SK-N-SH (cell line): ENCODE results near the gene TBRG4. TPM values are rescaled to one million over a fixed set of nuclear protein-coding genes. Genes with fewer than 3 reads are reported as not detected.

Source experiments
- CTCF ChIA-PET: fragments of 300-600, 350-600 bp; formaldehyde crosslinking; extraction: SDS; loops from one replicate; lab custom pipeline; 2021; lab: Yijun Ruan, JAX
- POLR2A ChIA-PET: fragments of 350-600 bp; sonication (Branson Sonifier 250); formaldehyde crosslinking; extraction: SDS; loops from one replicate; lab custom pipeline; 2020; ENCODE audit warnings: antibody characterized with exemption, inconsistent platforms; lab: Yijun Ruan, JAX
- DNase-seq: peaks from one replicate; pipeline ENCODE4 v3.0.0; 2012
- H2AFZ ChIP-seq: fragments of 200-600 bp; sonication (generic); 2 replicates; pipeline ENCODE4 v1.8.1; 2016; ENCODE audit warnings: antibody characterized with exemption, mild to moderate bottlenecking, low read depth
- H3F3A ChIP-seq: fragments of 200-600 bp; sonication (generic); replicated peaks from 2 replicates; pipeline ENCODE3; 2016; ENCODE audit warnings: antibody characterized with exemption, mild to moderate bottlenecking; ENCODE audit not compliant: insufficient read depth
- H3K27ac ChIP-seq, 2 experiments: fragments of 200-500 bp in 1 of 2; fragments of 200-600 bp in 1 of 2; sonication (Bioruptor generic) in 1 of 2; sonication (generic), shearing (Covaris generic) in 1 of 2; 2 replicates each; pipeline versions ENCODE4 v1.5.1 to v1.6.1; 2014 to 2016; ENCODE audit warnings: low read depth in 2 of 2, inconsistent platforms in 1 of 2, low read length in 1 of 2, mild to moderate bottlenecking in 1 of 2, mixed read lengths in 1 of 2
- H3K27me3 ChIP-seq: fragments of 200-600 bp; sonication (generic), shearing (Covaris generic); 2 replicates; pipeline ENCODE4 v1.6.1; 2016; ENCODE audit warnings: mixed run types; ENCODE audit not compliant: insufficient read depth
- H3K36me3 ChIP-seq, 2 experiments: fragments of 200-500 bp in 1 of 2; fragments of 200-600 bp in 1 of 2; sonication (Bioruptor generic) in 1 of 2; sonication (generic) in 1 of 2; replicated peaks in 1 of 2; 2 replicates each; pipeline versions ENCODE3 to v1.5.1; 2014 to 2016; ENCODE audit warnings: low read length in 1 of 2, mild to moderate bottlenecking in 1 of 2; ENCODE audit not compliant: insufficient read depth in 2 of 2, control insufficient read depth in 1 of 2
- H3K4me1 ChIP-seq, 2 experiments: fragments of 200-500 bp in 1 of 2; fragments of 200-600 bp in 1 of 2; sonication (Bioruptor generic) in 1 of 2; sonication (generic), shearing (Covaris generic) in 1 of 2; 2 replicates each; pipeline versions ENCODE4 v1.5.1 to v1.6.1; 2014 to 2016; ENCODE audit warnings: low read depth in 1 of 2, low read length in 1 of 2, mixed run types in 1 of 2; ENCODE audit not compliant: insufficient read depth in 2 of 2, control insufficient read depth in 1 of 2
- H3K4me2 ChIP-seq: fragments of 200-600 bp; sonication (generic), shearing (Covaris generic); 2 replicates; pipeline ENCODE4 v1.6.1; 2017; ENCODE audit warnings: mixed run types
- H3K4me3 ChIP-seq, 2 experiments: fragments of 200-500 bp in 1 of 2; fragments of 200-600 bp in 1 of 2; sonication (Bioruptor generic) in 1 of 2; sonication (generic), shearing (Covaris generic) in 1 of 2; 2 replicates each; pipeline versions ENCODE4 v1.5.1 to v1.8.1; 2014 to 2016; ENCODE audit warnings: low read depth in 2 of 2, inconsistent platforms in 1 of 2, low read length in 1 of 2, mild to moderate bottlenecking in 1 of 2, mixed read lengths in 1 of 2, moderate library complexity in 1 of 2
- H3K79me2 ChIP-seq: fragments of 200-600 bp; sonication (generic); 2 replicates; pipeline ENCODE4 v1.8.1; 2017; ENCODE audit warnings: mild to moderate bottlenecking; ENCODE audit not compliant: insufficient read depth
- H3K9ac ChIP-seq: fragments of 200-600 bp; sonication (generic); 2 replicates; pipeline ENCODE4 v1.6.1; 2017; ENCODE audit warnings: mixed run types
- H3K9me2 ChIP-seq: fragments of 200-600 bp; sonication (generic); 2 replicates; pipeline ENCODE4 v1.6.1; 2017; ENCODE audit warnings: mixed run types
- H3K9me3 ChIP-seq: fragments of 200-600 bp; sonication (generic); 2 replicates; pipeline ENCODE4 v1.6.1; 2017; ENCODE audit warnings: mixed run types, mild to moderate bottlenecking, moderate library complexity
- H4K20me1 ChIP-seq: fragments of 200-600 bp; sonication (generic); 2 replicates; pipeline ENCODE4 v1.6.1; 2017; ENCODE audit warnings: mild to moderate bottlenecking, mixed run types; ENCODE audit not compliant: insufficient read depth
- CHD2 ChIP-seq: fragments of 150-350 bp; IDR thresholded peaks from 2 replicates; pipeline ENCODE4 v1.6.1; 2018; ENCODE audit warnings: low read length; ENCODE audit not compliant: partially characterized antibody
- EP300 ChIP-seq, 2 experiments: IDR thresholded peaks; 2 replicates each; pipeline versions ENCODE4 v1.4.0 to v1.6.1; 2012; ENCODE audit warnings: borderline replicate concordance in 1 of 2, low read depth in 1 of 2, low read length in 1 of 2
- EZH2phosphoT487 ChIP-seq: fragments of 200-600 bp; sonication (generic); IDR thresholded peaks from 2 replicates; pipeline ENCODE4 v1.6.1; 2017; ENCODE audit warnings: low read depth, mixed run types, mild to moderate bottlenecking, antibody characterized with exemption, moderate library complexity, borderline replicate concordance
- FOXJ3 ChIP-seq: sonication (generic); formaldehyde crosslinking; IDR thresholded peaks from 2 replicates; pipeline ENCODE4 v1.5.1; 2020; ENCODE audit warnings: mild to moderate bottlenecking, missing genetic modification reagents
- GATA2 ChIP-seq: sonication (generic); formaldehyde crosslinking; IDR thresholded peaks from 2 replicates; pipeline ENCODE4 v1.5.0; 2020; ENCODE audit warnings: mild to moderate bottlenecking, missing genetic modification reagents
- IRF3 ChIP-seq: fragments of 150-350 bp; IDR thresholded peaks from 2 replicates; pipeline ENCODE4 v1.6.1; 2016; ENCODE audit warnings: mild to moderate bottlenecking, low read depth, low read length
- MAX ChIP-seq: IDR thresholded peaks from 2 replicates; pipeline ENCODE4 v1.4.0; 2012; ENCODE audit warnings: low read depth
- NFIC ChIP-seq: IDR thresholded peaks from 2 replicates; pipeline ENCODE4 v1.4.0; 2012; ENCODE audit warnings: borderline replicate concordance
- NRF1 ChIP-seq: IDR thresholded peaks from 2 replicates; pipeline ENCODE4 v1.6.1; 2012; ENCODE audit warnings: low read depth, mild to moderate bottlenecking, low read length
- RCOR1 ChIP-seq: fragments of 150-350 bp; IDR thresholded peaks from 2 replicates; pipeline ENCODE4 v1.6.1; 2017; ENCODE audit warnings: antibody characterized with exemption, low read length
- RXRA ChIP-seq: IDR thresholded peaks from 2 replicates; pipeline ENCODE4 v1.4.0; 2012; ENCODE audit warnings: low read depth, mild to moderate bottlenecking, borderline replicate concordance
- SIN3A ChIP-seq: IDR thresholded peaks from 2 replicates; pipeline ENCODE4 v1.6.1; 2012; ENCODE audit warnings: low read depth, mild to moderate bottlenecking, low read length, moderate library complexity, borderline replicate concordance
- SMC3 ChIP-seq: IDR thresholded peaks from 2 replicates; pipeline ENCODE4 v1.6.1; 2012; ENCODE audit warnings: low read depth, low read length, improper control_type of control experiment
- TCF12 ChIP-seq: IDR thresholded peaks from 2 replicates; pipeline ENCODE4 v1.4.0; 2012
- USF1 ChIP-seq: IDR thresholded peaks from 2 replicates; pipeline ENCODE4 v1.4.0; 2012; ENCODE audit warnings: low read depth, borderline replicate concordance
- YY1 ChIP-seq: IDR thresholded peaks from 2 replicates; pipeline ENCODE4 v1.4.0; 2012; ENCODE audit warnings: low read depth, mild to moderate bottlenecking
- WGBS: methylation state at CpG from one replicate; pipeline ENCODE4 v1.1.6; 2017; ENCODE audit warnings: low lambda C conversion rate; 5-methylcytosine and 5-hydroxymethylcytosine counted together
- polyA plus RNA-seq, 3 experiments: library from polyadenylated mRNA; depleted of rRNA; stranded (reverse); fragments of >200 nt; gene quantifications; 2 replicates each; pipeline ENCODE4 v1.2.3, GENCODE V29; 2012

Gene TBRG4
- polyA plus RNA-seq, 1 of the 3 experiments (the other 2 are of a cell fraction): 76.2 TPM

GRCh38 chr7:45111298-45112223 is at the start of gene TBRG4 (continued):
- TF ChIP-seq IRF3: no peak
- peak; percentile 100 for TF ChIP-seq MAX
- TF ChIP-seq RXRA: no peak
- TF ChIP-seq CHD2: peak; percentile 93
- TF ChIP-seq SMC3: peak; percentile 48
- TF ChIP-seq RCOR1: peak; percentile 63
- TF ChIP-seq SIN3A: peak; percentile 94; the same call in 1 of the 2 replicates
- no peak for TF ChIP-seq EZH2phosphoT487
- TF ChIP-seq TCF12: peak; percentile 49; the same call in 1 of the 2 replicates
- no peak; the same call in 1 of the 2 replicates for TF ChIP-seq USF1
- peak; percentile 91 for TF ChIP-seq YY1
- no peak; a peak in 1 of 4 replicates for TF ChIP-seq EP300 (IDR thresholded peaks at IDR 0.05; ENCODE audit: borderline replicate concordance in 1 of 2, low read depth in 1 of 2, low read length in 1 of 2)
- TF ChIP-seq GATA2 (CRISPR knock-in tag): peak; percentile 52; the same call in 1 of the 2 replicates
- TF ChIP-seq, all 33 proteins: peak for 18

- H3K27ac ChIP-seq: peak overlapping the region in 1 of 2 experiments; percentile 62; a peak in 2 of 4 replicates
- 53% methylated on average over 4 of the region's 4 CpGs for WGBS
- CTCF ChIA-PET: interaction anchor here (0.8 to 2.6 kb wide), 6 partner anchors 11 to 100 kb away, joined by 3 to 15 read pairs (median 4); no protein-coding TSS in a partner anchor
- no peaks in the 10 kb centered on the region for H3K79me2 ChIP-seq
- H3K9ac ChIP-seq: no peak overlapping the region
- H3F3A ChIP-seq: no peaks in the 10 kb centered on the region
- peak; percentile 60 for DNase-seq
- no peaks in the 10 kb centered on the region for H3K36me3 ChIP-seq
- H3K9me3 ChIP-seq: 0 out of 2 replicates have a peak, but pooled peaks cover 4% of the 10 kb centered on the region
- POLR2A ChIA-PET: no interaction called here
- H4K20me1 ChIP-seq: no peaks in the 10 kb centered on the region
- H3K4me3 ChIP-seq: no peak overlapping the region
- H3K4me1 ChIP-seq: peaks cover 0 to 14% of the 10 kb centered on the region in 2 experiments; a peak in 1 of 4 replicates
- no peak overlapping the region for H3K4me2 ChIP-seq
- no peak overlapping the region for H2AFZ ChIP-seq
- H3K27me3 ChIP-seq: peaks cover 29% of the 10 kb centered on the region
- no peak for TF ChIP-seq NFIC
- 0 out of 2 replicates have a peak, but pooled peaks have one; percentile 22 for TF ChIP-seq FOXJ3 (CRISPR knock-in tag)
- no peak for TF ChIP-seq NRF1
- H3K9me2 ChIP-seq: no peaks in the 10 kb centered on the region
Observed at GRCh38 chr7:45161138-45161537, 49.6 kb upstream of the TBRG4 start.
